ENCODE results near the gene LRRC74B.

Gene LRRC74B

GRCh38 chr22:21105294-21105693 lies 59.5 kb downstream of the LRRC74B start:
- DNase-seq: no peak

- no peak for DNase-seq
Measured at GRCh38 chr22:21106000-21106399, 60.3 kb downstream of the LRRC74B start.

GRCh38 chr22:21108379-21109115 lies 62.8 kb downstream of the LRRC74B start:
- DNase-seq: no peak
